Kidney (tissue), 14 donors: ENCODE data around the gene EMC10. TPM values are rescaled to one million over a fixed set of nuclear protein-coding genes. Genes with fewer than 3 reads are reported as not detected.

Experiments used
- DNase-seq, 5 donors: peaks; one replicate each; pipeline ENCODE4 v3.0.0-alpha.2; 2013 to 2020
- FAIRE-seq: peaks from 2 replicates; lab custom pipeline; 2012; peaks lifted over from hg19 to GRCh38; lab: Jason Lieb, UNC
- H3K27ac ChIP-seq, 2 donors: one replicate each; pipeline ENCODE4 v1.7.0; 2013; ENCODE audit warnings: low read depth in 2 of 2, low read length in 2 of 2, inconsistent platforms in 1 of 2
- H3K27me3 ChIP-seq: one replicate; pipeline ENCODE4 v1.7.1; 2013; ENCODE audit warnings: low read length, inconsistent platforms; ENCODE audit not compliant: control insufficient read depth, insufficient read depth
- H3K36me3 ChIP-seq, 3 donors: one replicate each; pipeline versions ENCODE4 v1.7.0 to v1.7.1; 2013; ENCODE audit warnings: low read length in 3 of 3, control low read depth in 1 of 3, inconsistent platforms in 1 of 3; ENCODE audit not compliant: insufficient read depth in 3 of 3, control insufficient read depth in 2 of 3
- H3K4me1 ChIP-seq, 3 donors: one replicate each; pipeline versions ENCODE4 v1.7.0 to v1.7.1; 2013; ENCODE audit warnings: low read length in 3 of 3, inconsistent platforms in 1 of 3, low read depth in 1 of 3; ENCODE audit not compliant: control insufficient read depth in 2 of 3, insufficient read depth in 2 of 3
- H3K4me3 ChIP-seq, 3 donors: one replicate each; pipeline versions ENCODE4 v1.7.0 to v1.8.1; 2013; ENCODE audit warnings: low read length in 3 of 3, control low read depth in 1 of 3, inconsistent platforms in 1 of 3
- H3K9ac ChIP-seq, 3 donors: one replicate each; pipeline versions ENCODE4 v1.7.0 to v1.7.1; 2013; ENCODE audit warnings: low read length in 3 of 3, control low read depth in 1 of 3, inconsistent platforms in 1 of 3
- H3K9me3 ChIP-seq, 3 donors: one replicate each; pipeline versions ENCODE4 v1.7.0 to v1.7.1; 2013; ENCODE audit warnings: low read length in 3 of 3, control low read depth in 1 of 3, inconsistent platforms in 1 of 3; ENCODE audit not compliant: control insufficient read depth in 2 of 3, insufficient read depth in 1 of 3
- CTCF ChIP-seq: IDR thresholded peaks from 3 replicates; pipeline ENCODE4 v1.5.1; 2012; ENCODE audit warnings: mild to moderate bottlenecking, moderate library complexity, borderline replicate concordance; ENCODE audit not compliant: insufficient read depth; ENCODE audit errors: extremely low read depth
- intact Hi-C: fragments of 100-400 bp; cut with DNase I; formaldehyde crosslinking; loops from one replicate; pipeline ENCODE4 v1.11.1; 2022
- polyA plus RNA-seq: library from polyadenylated mRNA; stranded (reverse); fragments of 350-450 nt; fragmentation: Illumina TruSeq; extraction: RNeasy Lipid Tissue Mini Kit (QIAGEN cat#74804); gene quantifications from one replicate; pipeline ENCODE4 v1.2.3, GENCODE V29; 2014; ENCODE audit warnings: low read depth, low replicate concordance; ENCODE audit not compliant: insufficient read depth
- total RNA-seq: library from RNA; stranded (reverse); fragmentation: NEBNext Ultra II Directional; extraction: Animal tissue kit (Norgen Biotek cat#: 25700); gene quantifications from one replicate; pipeline ENCODE4 v1.2.1, GENCODE V29; 2021
- donor health status: control.
- donor health status: control.
- donor health status: control.
- donor health status: control.
- donor health status: control.
- donor health status: DM: yes; HTN: yes; CAD: no.
- donor health status: Normal renal cell carcinoma (clear cell type).

Gene EMC10
- total and polyA plus RNA-seq, 2 donors from 2014 or later, result 184 to 199 TPM

GRCh38 chr19:50485284-50485955, 9.1 kb downstream of the EMC10 start:
- Histone ChIP-seq H3K36me3 (peaks cover 0 to 2% (median 0%) of the 10 kb centered on the region in 3 donors), H3K9me3 (no peaks in the 10 kb centered on the region), H3K27ac (no peak overlapping the region), H3K4me3 (no peak overlapping the region), H3K4me1 (no peaks in the 10 kb centered on the region), H3K9ac (no peak overlapping the region), H3K27me3 (no peaks in the 10 kb centered on the region)
- intact Hi-C loops, result no loop called here
- no peak for TF ChIP-seq CTCF
- peak in 1 of 5 donors; percentile 45 for DNase-seq
- FAIRE-seq, result no peak

- TF ChIP-seq CTCF, result no peak
- intact Hi-C loops, result no loop called here
- H3K4me3 ChIP-seq, result no peak overlapping the region
- H3K27ac ChIP-seq, result no peak overlapping the region
- DNase-seq (peak in 3 of 5 donors; percentile 35 to 56 (median 38)), FAIRE-seq (no peak)
- no peaks in the 10 kb centered on the region for H3K9me3 ChIP-seq
- peaks cover 7% of the 10 kb centered on the region for H3K27me3 ChIP-seq
- H3K9ac ChIP-seq, result no peak overlapping the region
- no peaks in the 10 kb centered on the region for H3K4me1 ChIP-seq
- H3K36me3 ChIP-seq, result no peaks in the 10 kb centered on the region
Measured at GRCh38 chr19:50486823-50487515, 10.7 kb downstream of the EMC10 start.

- Histone ChIP-seq H3K27ac (no peak overlapping the region), H3K4me3 (no peak overlapping the region), H3K27me3 (peaks cover 7% of the 10 kb centered on the region), H3K4me1 (no peaks in the 10 kb centered on the region), H3K9ac (no peak overlapping the region), H3K36me3 (no peaks in the 10 kb centered on the region), H3K9me3 (no peaks in the 10 kb centered on the region)
- TF ChIP-seq CTCF, result no peak
- DNase-seq, result peak in 1 of 5 donors; percentile 33
- intact Hi-C loops, result no loop called here
- no peak for FAIRE-seq
Measured at GRCh38 chr19:50488389-50489194, 12.3 kb downstream of the EMC10 start.
